ENCODE data around the gene AHSA1. TPM values are rescaled to one million over a fixed set of nuclear protein-coding genes. Genes with fewer than 3 reads are reported as not detected.

Gene AHSA1
- total and polyA plus RNA-seq, 2 of the 8 experiments (the other 6 are each of a cell fraction or from before 2014, with no cell fraction given) = 155 to 221 TPM

DNA sequence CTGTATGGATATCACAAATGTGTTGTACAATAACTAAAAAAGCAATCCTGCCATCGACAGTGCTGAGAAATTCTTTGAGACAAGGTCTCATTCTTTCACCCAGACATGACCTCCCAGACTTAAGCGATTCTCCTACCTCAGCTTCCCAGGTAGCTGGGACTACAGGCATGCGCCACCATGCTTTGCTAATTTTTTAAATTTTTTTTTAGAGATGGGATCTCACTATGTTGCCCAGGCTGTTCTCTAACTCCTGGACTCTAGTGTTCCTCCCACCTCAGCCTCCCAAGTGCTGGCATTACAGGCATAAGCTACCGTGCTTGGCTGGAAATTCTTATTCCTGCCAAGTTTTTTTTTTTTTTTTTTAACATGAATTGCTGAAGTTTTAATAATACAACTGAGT is 18.0 kb upstream of the AHSA1 start:
- 94% methylated on average over 4 of the region's 4 CpGs; no CpG with 5 or more reads in 1 of the 2 experiments for WGBS, 2 experiments (ENCODE audit: extremely low coverage in 1 of 2, insufficient coverage in 1 of 2, insufficient read length in 1 of 2, insufficient replicate concordance in 2 of 2, low coverage in 1 of 2, low lambda C conversion rate in 2 of 2, missing lambda C conversion rate in 1 of 2)
- Histone ChIP-seq H3K56ac (replicated peaks; ENCODE audit: insufficient read length, low read depth, low read length) (no peak overlapping the region), H3K9me3 (ENCODE audit: insufficient read depth in 2 of 2, low read depth in 1 of 2, low read length in 1 of 2) (no peaks in the 10 kb centered on the region), H2AFZ (ENCODE audit: low read length) (no peak overlapping the region), H3K14ac (ENCODE audit: insufficient read length) (no peak overlapping the region), H4K91ac (replicated peaks; ENCODE audit: insufficient read length, low read length) (no peak overlapping the region), H2BK120ac (replicated peaks; ENCODE audit: low read depth, low read length) (no peak overlapping the region), H4K20me1 (replicated peaks in 1 of 2; ENCODE audit: control insufficient read depth in 1 of 2, insufficient read depth in 2 of 2, low read length in 2 of 2) (peaks cover 0 to 2% of the 10 kb centered on the region in 2 experiments), H2BK5ac (ENCODE audit: low read depth, low read length) (no peak overlapping the region), H3K23me2 (ENCODE audit: low read depth, low read length) (no peaks in the 10 kb centered on the region), H3K18ac (ENCODE audit: extremely low read depth, low read length) (no peak overlapping the region), H2BK20ac (ENCODE audit: low read length) (no peak overlapping the region), H3K4me1 (replicated peaks in 1 of 4; ENCODE audit: control insufficient read depth in 3 of 4, insufficient read depth in 4 of 4, low read length in 3 of 4) (no peaks in the 10 kb centered on the region), H3K79me1 (ENCODE audit: low read depth, low read length) (no peaks in the 10 kb centered on the region), H2BK12ac (ENCODE audit: low read depth, low read length) (no peak overlapping the region), H3K23ac (ENCODE audit: insufficient read length) (no peak overlapping the region), H3K4me2 (ENCODE audit: insufficient read depth in 1 of 2, low read depth in 2 of 2, low read length in 2 of 2) (no peak overlapping the region), H3K27ac (ENCODE audit: low read depth, low read length) (no peak overlapping the region), H3K79me2 (ENCODE audit: control insufficient read depth in 1 of 2, insufficient read depth in 2 of 2, low read length in 2 of 2) (no peaks in the 10 kb centered on the region), H3K4ac (replicated peaks; ENCODE audit: insufficient read length, low read depth, low read length) (no peak overlapping the region), H4K5ac (ENCODE audit: insufficient read length, low read depth, low read length) (no peak overlapping the region), H3K27me3 (replicated peaks in 1 of 4; ENCODE audit: control insufficient read depth in 3 of 4, extremely low read depth in 1 of 4, insufficient read depth in 3 of 4, low read length in 3 of 4) (no peaks in the 10 kb centered on the region), H2BK15ac (ENCODE audit: low read length) (no peak overlapping the region), H3K36me3 (ENCODE audit: control insufficient read depth in 2 of 4, insufficient read depth in 4 of 4, low read length in 3 of 4) (peaks cover 4 to 26% (median 23%) of the 10 kb centered on the region in 4 experiments; a peak in 7 of 8 replicates), H4K8ac (ENCODE audit: extremely low read depth, insufficient read depth, low read length) (no peak overlapping the region), H3K4me3 (ENCODE audit: extremely low read depth in 1 of 4, insufficient read depth in 2 of 4, low read depth in 3 of 4, low read length in 4 of 4) (no peak overlapping the region), H2AK5ac (ENCODE audit: low read depth, low read length) (no peak overlapping the region), H3K9ac (replicated peaks in 1 of 4; ENCODE audit: extremely low read depth in 1 of 4, low read depth in 3 of 4, low read length in 3 of 4) (no peak overlapping the region)
- POLR2A ChIA-PET (ENCODE audit: partially characterized antibody) = no interaction called here
- CTCF ChIA-PET (ENCODE audit: partially characterized antibody) = no interaction called here
- TF ChIP-seq, protein P1, sequence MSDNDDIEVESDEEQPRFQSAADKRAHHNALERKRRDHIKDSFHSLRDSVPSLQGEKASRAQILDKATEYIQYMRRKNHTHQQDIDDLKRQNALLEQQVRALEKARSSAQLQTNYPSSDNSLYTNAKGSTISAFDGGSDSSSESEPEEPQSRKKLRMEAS (IDR thresholded peaks at IDR 0.05) = no peak
- no peak for TF ChIP-seq GTF2F1 (IDR thresholded peaks at IDR 0.05; ENCODE audit: borderline replicate concordance, low read depth, low read length)
- no peak for TF ChIP-seq BCL11A (IDR thresholded peaks at IDR 0.05; ENCODE audit: low read depth in 2 of 2, low read length in 2 of 2)
- TF ChIP-seq TEAD4 (IDR thresholded peaks at IDR 0.05; ENCODE audit: low read depth, low read length) = no peak
- no peak for TF ChIP-seq EGR1 (IDR thresholded peaks at IDR 0.05; ENCODE audit: borderline replicate concordance, low read depth, low read length)
- TF ChIP-seq CBX5 (IDR thresholded peaks at IDR 0.05; ENCODE audit: low read depth, low read length) = no peak
- TF ChIP-seq SRF (IDR thresholded peaks at IDR 0.05; ENCODE audit: low read depth, low read length) = no peak
- no peak for TF ChIP-seq RAD21 (IDR thresholded peaks at IDR 0.05 in 1 of 2, conservative IDR thresholded peaks at IDR 0.05 in 1 of 2; ENCODE audit: low read depth in 2 of 2, low read length in 2 of 2)
- TF ChIP-seq TAF1 (IDR thresholded peaks at IDR 0.05; ENCODE audit: low read depth, low read length) = no peak
- TF ChIP-seq SP4 (IDR thresholded peaks at IDR 0.05; ENCODE audit: low read length) = no peak
- no peak for TF ChIP-seq SP2 (IDR thresholded peaks at IDR 0.05; ENCODE audit: low read length)
- TF ChIP-seq, protein P2, sequence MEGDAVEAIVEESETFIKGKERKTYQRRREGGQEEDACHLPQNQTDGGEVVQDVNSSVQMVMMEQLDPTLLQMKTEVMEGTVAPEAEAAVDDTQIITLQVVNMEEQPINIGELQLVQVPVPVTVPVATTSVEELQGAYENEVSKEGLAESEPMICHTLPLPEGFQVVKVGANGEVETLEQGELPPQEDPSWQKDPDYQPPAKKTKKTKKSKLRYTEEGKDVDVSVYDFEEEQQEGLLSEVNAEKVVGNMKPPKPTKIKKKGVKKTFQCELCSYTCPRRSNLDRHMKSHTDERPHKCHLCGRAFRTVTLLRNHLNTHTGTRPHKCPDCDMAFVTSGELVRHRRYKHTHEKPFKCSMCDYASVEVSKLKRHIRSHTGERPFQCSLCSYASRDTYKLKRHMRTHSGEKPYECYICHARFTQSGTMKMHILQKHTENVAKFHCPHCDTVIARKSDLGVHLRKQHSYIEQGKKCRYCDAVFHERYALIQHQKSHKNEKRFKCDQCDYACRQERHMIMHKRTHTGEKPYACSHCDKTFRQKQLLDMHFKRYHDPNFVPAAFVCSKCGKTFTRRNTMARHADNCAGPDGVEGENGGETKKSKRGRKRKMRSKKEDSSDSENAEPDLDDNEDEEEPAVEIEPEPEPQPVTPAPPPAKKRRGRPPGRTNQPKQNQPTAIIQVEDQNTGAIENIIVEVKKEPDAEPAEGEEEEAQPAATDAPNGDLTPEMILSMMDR (IDR thresholded peaks at IDR 0.05; ENCODE audit: control extremely low read depth in 1 of 3, insufficient read depth in 1 of 3, low read depth in 1 of 3, low read length in 3 of 3) = no peak
- FAIRE-seq (no peak), DNase-seq (ENCODE audit: low read depth in 1 of 2, low spot score in 2 of 2) (no peak)

Measured in H1 (cell line).